Body of pancreas (tissue), 4 donors: Measurements from ENCODE around the gene ANXA3. TPM values are rescaled to one million over a fixed set of nuclear protein-coding genes. Genes with fewer than 3 reads are reported as not detected.

Experiments used
- ATAC-seq: fragments of 150-250 bp; one replicate; pipeline ENCODE4 v1.9.1; 2016
- DNase-seq, 4 donors: peaks; one replicate each; pipeline ENCODE4 v3.0.0-alpha.2; 2019
- H3K27ac ChIP-seq, 4 donors: fragments of 200-600 bp; sonication (generic); 1 replicate in 3 of 4; 2 replicates in 1 of 4; pipeline versions ENCODE4 v1.5.1 to v1.6.1; 2016 to 2019; ENCODE audit warnings: mild to moderate bottlenecking in 1 of 4, mixed read lengths in 1 of 4, moderate library complexity in 1 of 4
- H3K27me3 ChIP-seq, 2 donors: fragments of 200-600 bp; sonication (generic); one replicate each; pipeline ENCODE4 v1.6.0; 2016; ENCODE audit warnings: mild to moderate bottlenecking in 1 of 2
- H3K36me3 ChIP-seq, 2 donors: fragments of 200-600 bp; sonication (generic); replicated peaks in 1 of 2; 2 replicates each; pipeline ENCODE4 v1.5.1; 2016; ENCODE audit warnings: low read depth in 2 of 2; ENCODE audit not compliant: insufficient read depth in 1 of 2
- H3K4me1 ChIP-seq: fragments of 200-600 bp; sonication (generic); one replicate; pipeline ENCODE4 v1.6.0; 2016
- H3K4me3 ChIP-seq, 2 donors: fragments of 200-600 bp; sonication (generic); 1 replicate in 1 of 2; 2 replicates in 1 of 2; pipeline ENCODE4 v1.5.1; 2016 to 2019
- H3K9me3 ChIP-seq, 3 donors: fragments of 200-600 bp; sonication (generic); 1 replicate in 2 of 3; 2 replicates in 1 of 3; pipeline ENCODE4 v1.5.1; 2016
- POLR2A ChIP-seq, 3 donors: fragments of 450-650 bp; IDR thresholded peaks; one replicate each; pipeline ENCODE4 v1.6.1; 2016; ENCODE audit warnings: antibody characterized with exemption in 3 of 3, mild to moderate bottlenecking in 2 of 3
- WGBS, 2 donors: methylation state at CpG; one replicate each; pipeline ENCODE4 v1.1.5; 2017; 5-methylcytosine and 5-hydroxymethylcytosine counted together
- intact Hi-C: fragments of 100-400 bp; cut with DNase I; formaldehyde crosslinking; loops from one replicate; pipeline ENCODE4 v1.15.1; 2023
- total RNA-seq, 2 donors: library from RNA; depleted of rRNA; stranded (reverse); fragments of >200 nt; gene quantifications; one replicate each; pipeline ENCODE4 v1.1.0, GENCODE V29; 2016
- TF ChIP-seq, protein P1 (sequence below), 7 experiments: fragments of 450-650 bp in 4 of 7; fragments of 200-600 bp in 3 of 7; sonication (generic) in 3 of 7; IDR thresholded peaks; one replicate each; pipeline ENCODE4 v1.5.1; 2016 to 2019; ENCODE audit warnings: antibody characterized with exemption in 7 of 7

The ANXA3 gene
- total RNA-seq, 2 donors from 2014 or later: 35.9 to 65.1 TPM

DNA sequence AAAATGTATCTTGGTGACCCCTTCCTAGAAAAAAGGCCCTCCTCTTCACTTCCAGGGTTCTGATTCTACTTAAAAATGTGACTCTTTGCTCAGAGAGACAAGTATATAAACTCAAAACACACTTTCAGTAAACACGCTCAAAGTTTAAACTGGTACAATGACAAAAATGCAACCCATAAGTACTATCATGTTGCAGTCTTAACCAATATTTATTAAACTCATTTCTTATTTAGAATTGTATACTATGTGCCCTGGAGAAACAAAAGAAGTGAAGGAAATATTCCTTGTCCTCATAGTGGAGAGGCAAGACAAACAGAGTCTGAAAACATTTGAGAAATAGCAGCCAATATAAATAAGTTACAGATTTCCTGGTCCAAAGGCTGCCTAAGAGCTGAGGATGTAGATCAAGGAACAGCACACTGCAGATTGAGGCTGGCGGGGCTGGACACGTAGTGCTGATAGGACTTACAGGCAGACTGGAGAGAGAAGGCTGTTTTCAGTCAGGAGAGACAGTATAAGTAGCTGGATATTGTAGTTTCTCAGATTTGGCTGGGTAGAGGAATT is 39.1 kb upstream of the ANXA3 start:
- no peaks in the 10 kb centered on the region for H3K27me3 ChIP-seq
- no peaks in the 10 kb centered on the region for H3K36me3 ChIP-seq
- H3K9me3 ChIP-seq: no peaks in the 10 kb centered on the region
- DNase-seq (peak in 3 of 4 donors; percentile 31 to 59 (median 42)), ATAC-seq (peak; percentile 68)
- no peak overlapping the region for H3K4me3 ChIP-seq
- intact Hi-C loops: loop anchor here (10.0 kb wide), 1 partner anchor 548 kb away; no protein-coding TSS in a partner anchor
- H3K27ac ChIP-seq: no peak overlapping the region
- peaks cover 6% of the 10 kb centered on the region for H3K4me1 ChIP-seq
- no peak for TF ChIP-seq POLR2A (IDR thresholded peaks at IDR 0.05)
- TF ChIP-seq, protein P1, sequence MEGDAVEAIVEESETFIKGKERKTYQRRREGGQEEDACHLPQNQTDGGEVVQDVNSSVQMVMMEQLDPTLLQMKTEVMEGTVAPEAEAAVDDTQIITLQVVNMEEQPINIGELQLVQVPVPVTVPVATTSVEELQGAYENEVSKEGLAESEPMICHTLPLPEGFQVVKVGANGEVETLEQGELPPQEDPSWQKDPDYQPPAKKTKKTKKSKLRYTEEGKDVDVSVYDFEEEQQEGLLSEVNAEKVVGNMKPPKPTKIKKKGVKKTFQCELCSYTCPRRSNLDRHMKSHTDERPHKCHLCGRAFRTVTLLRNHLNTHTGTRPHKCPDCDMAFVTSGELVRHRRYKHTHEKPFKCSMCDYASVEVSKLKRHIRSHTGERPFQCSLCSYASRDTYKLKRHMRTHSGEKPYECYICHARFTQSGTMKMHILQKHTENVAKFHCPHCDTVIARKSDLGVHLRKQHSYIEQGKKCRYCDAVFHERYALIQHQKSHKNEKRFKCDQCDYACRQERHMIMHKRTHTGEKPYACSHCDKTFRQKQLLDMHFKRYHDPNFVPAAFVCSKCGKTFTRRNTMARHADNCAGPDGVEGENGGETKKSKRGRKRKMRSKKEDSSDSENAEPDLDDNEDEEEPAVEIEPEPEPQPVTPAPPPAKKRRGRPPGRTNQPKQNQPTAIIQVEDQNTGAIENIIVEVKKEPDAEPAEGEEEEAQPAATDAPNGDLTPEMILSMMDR (IDR thresholded peaks at IDR 0.05): no peak
- WGBS, 2 donors: 45 to 47% methylated on average over 3 of the region's 3 CpGs

DNA sequence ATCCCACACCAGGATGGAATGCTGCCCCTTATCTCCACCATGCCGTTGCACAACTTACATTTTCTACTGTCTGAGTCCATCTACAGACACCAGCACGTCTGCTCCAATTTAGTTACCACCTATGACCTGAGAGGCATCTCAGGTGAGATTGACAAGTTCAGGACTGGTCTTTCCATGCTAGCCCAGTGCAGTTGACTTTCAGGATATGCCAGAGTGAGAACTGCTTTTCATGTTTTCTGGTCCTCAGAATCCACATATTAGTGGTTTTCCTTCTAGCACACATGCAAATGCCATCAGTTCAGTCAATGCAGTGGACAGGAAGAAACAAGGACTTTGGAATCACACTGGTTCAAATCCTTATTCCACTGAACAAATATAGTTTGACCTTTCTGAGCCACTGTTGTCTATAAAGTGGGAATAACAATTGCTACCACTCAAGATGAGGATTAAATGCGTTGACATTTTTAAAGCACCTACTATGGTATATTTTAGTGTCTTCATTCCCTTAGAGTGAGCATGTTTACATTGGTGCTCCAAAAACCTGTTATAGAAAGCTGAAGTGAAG is 38.1 kb upstream of the ANXA3 start:
- intact Hi-C loops: loop anchor here (10.0 kb wide), 1 partner anchor 549 kb away; no protein-coding TSS in a partner anchor
- no peak overlapping the region for H3K27ac ChIP-seq
- no peak overlapping the region for H3K4me3 ChIP-seq
- no peaks in the 10 kb centered on the region for H3K36me3 ChIP-seq
- H3K27me3 ChIP-seq: no peaks in the 10 kb centered on the region
- WGBS, 2 donors: 82 to 86% methylated on average over 3 of the region's 3 CpGs
- DNase-seq (no peak), ATAC-seq (no peak)
- H3K4me1 ChIP-seq: peaks cover 6% of the 10 kb centered on the region
- H3K9me3 ChIP-seq: no peaks in the 10 kb centered on the region
- TF ChIP-seq, protein P1 (IDR thresholded peaks at IDR 0.05): no peak
- no peak for TF ChIP-seq POLR2A (IDR thresholded peaks at IDR 0.05)

DNA sequence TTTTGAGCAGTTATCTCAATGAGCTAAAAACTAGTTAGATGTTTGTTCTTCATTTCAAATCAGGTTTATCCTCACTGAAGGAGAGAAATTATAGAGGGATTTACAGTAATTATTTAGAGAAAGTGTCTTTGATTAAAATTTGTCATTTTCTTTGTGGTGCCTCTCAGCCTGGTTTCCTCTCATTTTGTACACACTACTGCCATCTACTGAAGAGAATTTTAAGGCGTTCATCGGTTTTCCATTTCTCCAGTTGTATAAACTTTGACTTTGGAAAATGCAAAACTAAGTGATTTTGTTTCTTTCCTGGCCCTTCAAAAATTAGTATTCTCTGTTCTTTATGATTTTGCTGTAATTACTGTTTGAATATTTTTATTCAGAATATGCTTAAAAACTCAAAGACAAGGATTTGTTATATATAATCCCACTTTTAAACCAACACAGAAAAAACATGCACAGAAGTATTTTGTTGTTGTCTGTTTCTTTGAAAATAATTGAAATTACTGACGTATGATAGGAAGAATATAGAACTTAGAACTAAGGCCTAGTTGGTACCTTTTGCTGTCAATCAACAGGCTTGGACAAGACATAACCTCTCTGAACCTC is 34.4 kb upstream of the ANXA3 start:
- H3K27me3 ChIP-seq: no peaks in the 10 kb centered on the region
- no peaks in the 10 kb centered on the region for H3K36me3 ChIP-seq
- TF ChIP-seq POLR2A (IDR thresholded peaks at IDR 0.05): no peak
- TF ChIP-seq, protein P1 (IDR thresholded peaks at IDR 0.05): peak in 6 of 7 experiments; percentile 48 to 74 (median 70)
- ATAC-seq (peak; percentile 56), DNase-seq (peak in 1 of 4 donors; percentile 14)
- 8 to 16% methylated on average over 3 of the region's 3 CpGs for WGBS, 2 donors
- H3K27ac ChIP-seq: no peak overlapping the region
- H3K9me3 ChIP-seq: no peaks in the 10 kb centered on the region
- no peak overlapping the region for H3K4me3 ChIP-seq
- intact Hi-C loops: loop anchor here (10.0 kb wide), 1 partner anchor 552 kb away; no protein-coding TSS in a partner anchor
- H3K4me1 ChIP-seq: peaks cover 6% of the 10 kb centered on the region

DNA sequence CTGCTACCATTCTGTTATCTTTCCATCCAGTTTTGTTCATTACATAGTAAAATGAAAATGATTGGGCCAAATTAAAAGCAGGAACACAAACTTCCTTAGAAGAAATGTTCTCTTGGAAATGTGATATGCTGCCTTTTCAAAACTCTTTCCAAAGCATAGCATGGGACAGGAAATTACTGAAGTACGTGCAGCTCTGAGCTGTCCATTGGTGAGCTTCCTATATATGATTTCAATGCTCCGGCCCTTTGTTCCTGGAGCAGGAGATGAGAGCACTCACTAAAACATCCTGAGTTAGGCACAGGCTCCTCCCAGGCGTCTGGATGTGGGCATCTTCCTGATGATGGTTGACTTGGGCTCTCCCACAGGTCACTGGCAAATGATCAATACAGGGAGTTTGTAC is 33.0 kb upstream of the ANXA3 start:
- WGBS, 2 donors: 59% methylated on average over 3 of the region's 3 CpGs
- intact Hi-C loops: loop anchor here (10.0 kb wide), 1 partner anchor 554 kb away; no protein-coding TSS in a partner anchor

More for the DNA sequence above, 33.0 kb upstream of the ANXA3 start:
- ATAC-seq (no peak), DNase-seq (no peak)
- Histone ChIP-seq H3K36me3 (no peaks in the 10 kb centered on the region), H3K4me3 (no peak overlapping the region), H3K9me3 (no peaks in the 10 kb centered on the region), H3K27me3 (no peaks in the 10 kb centered on the region), H3K4me1 (no peaks in the 10 kb centered on the region), H3K27ac (no peak overlapping the region)
- no peak for TF ChIP-seq POLR2A (IDR thresholded peaks at IDR 0.05)
- TF ChIP-seq, protein P1 (IDR thresholded peaks at IDR 0.05): no peak
